HepG2 (cell line): ENCODE data around the gene MIB2. TPM values are rescaled to one million over a fixed set of nuclear protein-coding genes. Genes with fewer than 3 reads are reported as not detected.
A peak's percentile ranks its signal among the peaks of the same experiment; 100 is the strongest.

Experiments
- ATAC-seq: fragments of 200-7000 bp; cut with Tn5 transposase; 3 replicates; pipeline ENCODE4 v1.9.1; 2020; ENCODE audit warnings: mild to moderate bottlenecking, moderate library complexity
- BruUV-seq: library from RNA; stranded (reverse); fragments of 400-500 nt; replicated peaks from 2 replicates; lab custom pipeline; 2021; lab: Mats Ljungman, UMichigan
- CTCF ChIA-PET: fragments of 300-600 bp; formaldehyde crosslinking; extraction: SDS; loops from one replicate; lab custom pipeline; 2021; ENCODE audit warnings: low total read pairs, inconsistent platforms, low intra/inter-chr PET ratio; lab: Yijun Ruan, JAX
- POLR2A ChIA-PET: fragments of 350-600 bp; sonication (Branson Sonifier 250); formaldehyde crosslinking; loops from one replicate; lab custom pipeline; 2020; ENCODE audit warnings: antibody characterized with exemption, inconsistent platforms; lab: Yijun Ruan, JAX
- DNase-seq: peaks from one replicate; pipeline ENCODE4 v3.0.0-alpha.2; 2015; ENCODE audit warnings: low spot score
- FAIRE-seq: peaks from 3 replicates; lab custom pipeline; 2011; peaks lifted over from hg19 to GRCh38; lab: Jason Lieb, UNC
- H2AFZ ChIP-seq: one replicate; pipeline ENCODE4 v1.6.1; 2011; ENCODE audit warnings: low read length, inconsistent platforms
- H3K27ac ChIP-seq: fragments of 300-600 bp; 3 replicates; pipeline ENCODE4 v1.8.0; 2011; ENCODE audit warnings: mixed run types, mild to moderate bottlenecking, mixed read lengths, low read length, inconsistent platforms; ENCODE audit not compliant: insufficient read depth; ENCODE audit errors: extremely low read length
- H3K27me3 ChIP-seq, 2 experiments: fragments of 200-600 bp in 1 of 2; 2 replicates in 1 of 2; 3 replicates in 1 of 2; pipeline versions ENCODE4 v1.6.0 to v1.8.0; 2011; ENCODE audit warnings: low read length in 2 of 2, mild to moderate bottlenecking in 2 of 2, moderate library complexity in 2 of 2, inconsistent platforms in 1 of 2; ENCODE audit not compliant: insufficient read depth in 2 of 2, control insufficient read depth in 1 of 2
- H3K36me3 ChIP-seq, 2 experiments: fragments of 200-600 bp in 1 of 2; replicated peaks in 1 of 2; 2 replicates in 1 of 2; 3 replicates in 1 of 2; pipeline versions ENCODE4 v1.5.1 to v1.8.0; 2011; ENCODE audit warnings: low read length in 2 of 2, inconsistent platforms in 1 of 2; ENCODE audit not compliant: insufficient read depth in 2 of 2, control insufficient read depth in 1 of 2
- H3K4me1 ChIP-seq: 2 replicates; pipeline ENCODE4 v1.5.1; 2012; ENCODE audit warnings: low read length, inconsistent platforms; ENCODE audit not compliant: insufficient read depth
- H3K4me2 ChIP-seq: 2 replicates; pipeline ENCODE4 v1.6.0; 2011; ENCODE audit warnings: low read depth, low read length, inconsistent platforms
- H3K4me3 ChIP-seq, 3 experiments: fragments of 200-600 bp in 1 of 3; sonication (generic), shearing (Covaris generic) in 1 of 3; replicated peaks in 1 of 3; 2 replicates each; pipeline ENCODE4 v1.5.1; 2011 to 2016; ENCODE audit warnings: low read length in 3 of 3, inconsistent platforms in 2 of 3, low read depth in 2 of 3, mild to moderate bottlenecking in 2 of 3, control low read depth in 1 of 3, mixed read lengths in 1 of 3; ENCODE audit not compliant: insufficient read depth in 1 of 3
- H3K79me2 ChIP-seq: one replicate; pipeline ENCODE4 v1.6.1; 2011; ENCODE audit warnings: low read length, inconsistent platforms; ENCODE audit not compliant: insufficient read depth
- H3K9ac ChIP-seq: 2 replicates; pipeline ENCODE4 v1.6.0; 2011; ENCODE audit warnings: mild to moderate bottlenecking, low read depth, low read length, inconsistent platforms; ENCODE audit not compliant: insufficient read depth
- H3K9me3 ChIP-seq: 2 replicates; pipeline ENCODE4 v1.5.1; 2012; ENCODE audit warnings: mild to moderate bottlenecking, low read length
- H4K20me1 ChIP-seq: 2 replicates; pipeline ENCODE4 v1.6.0; 2011; ENCODE audit warnings: inconsistent platforms, mild to moderate bottlenecking, low read length, moderate library complexity; ENCODE audit not compliant: insufficient read depth
- SPEN ChIP-seq: sonication (generic); formaldehyde crosslinking; IDR thresholded peaks from 2 replicates; pipeline ENCODE4 v1.5.1; 2020; ENCODE audit warnings: low read depth, mild to moderate bottlenecking, missing genetic modification reagents
- ZNF225 ChIP-seq: sonication (generic); formaldehyde crosslinking; IDR thresholded peaks from 2 replicates; pipeline ENCODE4 v1.4.0; 2020; ENCODE audit warnings: mild to moderate bottlenecking, missing genetic modification reagents
- WGBS: methylation state at CpG from one replicate; pipeline ENCODE4 v1.1.6; 2017; ENCODE audit warnings: low lambda C conversion rate; 5-methylcytosine and 5-hydroxymethylcytosine counted together
- in situ Hi-C: cut with HindIII; loops from 2 replicates; pipeline ENCODE4 v1.10.0; 2017; ENCODE audit warnings: low pct_unique_long_range_greater_than_20kb; ENCODE audit not compliant: extremely low pct_ligation_motif_present
- intact Hi-C: fragments of 100-400 bp; cut with micrococcal nuclease; formaldehyde crosslinking; loops from one replicate; pipeline ENCODE4 v1.10.0; 2022; ENCODE audit not compliant: unreplicated experiment
- polyA plus RNA-seq, 8 experiments: library from polyadenylated mRNA; depleted of rRNA in 3 of 8; stranded (reverse) in 7 of 8; unstranded in 1 of 8; fragments of >200 nt; fragmentation: Illumina TruSeq in 4 of 8; extraction: Trizol in 4 of 8; gene quantifications; 2 replicates each; pipeline versions ENCODE4 v1.2.1 to v1.2.3, GENCODE V29; 2011 to 2016; ENCODE audit warnings: low read depth in 4 of 8, missing spikeins in 1 of 8, mixed read lengths in 1 of 8; ENCODE audit not compliant: insufficient read depth in 1 of 8
- total RNA-seq, 5 experiments: library from RNA; depleted of rRNA; stranded (reverse); fragments of >200 nt; fragmentation: Illumina TruSeq; extraction: Trizol; gene quantifications; 2 replicates each; pipeline ENCODE4 v1.2.3, GENCODE V29; 2016; ENCODE audit warnings: low read depth in 1 of 5
- TF ChIP-seq, protein P1 (sequence below): sonication (generic); formaldehyde crosslinking; IDR thresholded peaks from 2 replicates; pipeline ENCODE4 v1.4.0; 2020; ENCODE audit warnings: mild to moderate bottlenecking, missing genetic modification reagents
- TF ChIP-seq, protein P2 (sequence below): sonication (generic); formaldehyde crosslinking; IDR thresholded peaks from 2 replicates; pipeline ENCODE4 v1.8.1; 2022; ENCODE audit warnings: mild to moderate bottlenecking, missing genetic modification reagents

MIB2 gene
- total and polyA plus RNA-seq, 2 of the 13 experiments (the other 11 are each of a cell fraction or from before 2014, with no cell fraction given): 19.9 to 30.4 TPM

DNA sequence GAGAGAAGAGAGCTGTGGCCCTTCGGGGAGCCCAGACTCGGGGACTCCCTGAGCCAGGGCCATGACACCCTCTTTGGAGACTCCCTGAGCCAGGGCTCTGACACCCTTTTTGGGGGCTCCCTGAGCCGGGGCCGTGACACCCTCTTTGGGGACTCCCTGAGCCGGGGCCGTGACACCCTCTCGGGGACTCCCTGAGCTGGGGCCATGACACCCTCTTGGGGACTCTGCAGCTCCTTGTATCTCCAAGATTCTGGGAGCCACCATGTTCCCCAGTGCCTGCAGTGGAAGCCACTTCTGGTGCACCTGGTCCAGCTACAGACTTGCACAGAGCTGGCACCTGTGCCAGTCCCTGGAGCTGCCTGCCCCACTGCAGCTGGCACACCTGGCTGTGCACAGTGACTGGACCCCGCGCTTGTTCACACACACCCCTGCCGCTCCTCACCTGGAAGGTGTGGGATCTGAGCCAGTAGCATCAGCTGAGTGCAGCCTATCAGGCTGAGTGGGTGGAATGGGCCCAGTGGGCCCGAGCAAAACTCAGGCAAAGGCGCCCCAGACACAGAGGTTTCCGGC lies 36.8 kb upstream of the MIB2 start:
- ATAC-seq: no peak

More for the DNA sequence above, 36.8 kb upstream of the MIB2 start:
- ChIA-PET POLR2A (interaction anchor here (1.2 to 4.4 kb wide), 5 partner anchors 8 to 73 kb away, joined by 3 to 29 read pairs (median 4); partner anchors contain the start of gene MIB2), CTCF (no interaction called here)
- Histone ChIP-seq H3K27ac (no peak overlapping the region), H3K36me3 (no peaks in the 10 kb centered on the region), H3K27me3 (peaks cover 3 to 27% of the 10 kb centered on the region in 2 experiments; a peak in 3 of 5 replicates), H3K4me2 (peak overlapping the region; percentile 71), H3K4me1 (peaks cover 36% of the 10 kb centered on the region), H3K4me3 (peak overlapping the region in 1 of 3 experiments; percentile 16; a peak in 1 of 6 replicates), H3K9ac (no peak overlapping the region), H2AFZ (peak overlapping the region; percentile 78), H3K79me2 (peaks cover 9% of the 10 kb centered on the region), H3K9me3 (no peaks in the 10 kb centered on the region), H4K20me1 (peaks cover 2% of the 10 kb centered on the region)
- no TSS peak for BruUV-seq
- in situ Hi-C loops: loop anchor here (5.0 kb wide), 1 partner anchor 39 kb away; the partner anchor contains the start of gene MIB2
- 89% methylated on average over 10 of the region's 13 CpGs for WGBS
- no peak for FAIRE-seq
- TF ChIP-seq, protein P1, sequence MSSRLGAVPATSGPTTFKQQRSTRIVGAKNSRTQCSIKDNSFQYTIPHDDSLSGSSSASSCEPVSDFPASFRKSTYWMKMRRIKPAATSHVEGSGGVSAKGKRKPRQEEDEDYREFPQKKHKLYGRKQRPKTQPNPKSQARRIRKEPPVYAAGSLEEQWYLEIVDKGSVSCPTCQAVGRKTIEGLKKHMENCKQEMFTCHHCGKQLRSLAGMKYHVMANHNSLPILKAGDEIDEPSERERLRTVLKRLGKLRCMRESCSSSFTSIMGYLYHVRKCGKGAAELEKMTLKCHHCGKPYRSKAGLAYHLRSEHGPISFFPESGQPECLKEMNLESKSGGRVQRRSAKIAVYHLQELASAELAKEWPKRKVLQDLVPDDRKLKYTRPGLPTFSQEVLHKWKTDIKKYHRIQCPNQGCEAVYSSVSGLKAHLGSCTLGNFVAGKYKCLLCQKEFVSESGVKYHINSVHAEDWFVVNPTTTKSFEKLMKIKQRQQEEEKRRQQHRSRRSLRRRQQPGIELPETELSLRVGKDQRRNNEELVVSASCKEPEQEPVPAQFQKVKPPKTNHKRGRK: 0 out of 2 replicates have a peak, but pooled peaks have one; percentile 24
- TF ChIP-seq ZNF225 (CRISPR knock-in tag) (0 out of 2 replicates have a peak, but pooled peaks have one; percentile 30), SPEN (no peak)
- TF ChIP-seq, protein P2, sequence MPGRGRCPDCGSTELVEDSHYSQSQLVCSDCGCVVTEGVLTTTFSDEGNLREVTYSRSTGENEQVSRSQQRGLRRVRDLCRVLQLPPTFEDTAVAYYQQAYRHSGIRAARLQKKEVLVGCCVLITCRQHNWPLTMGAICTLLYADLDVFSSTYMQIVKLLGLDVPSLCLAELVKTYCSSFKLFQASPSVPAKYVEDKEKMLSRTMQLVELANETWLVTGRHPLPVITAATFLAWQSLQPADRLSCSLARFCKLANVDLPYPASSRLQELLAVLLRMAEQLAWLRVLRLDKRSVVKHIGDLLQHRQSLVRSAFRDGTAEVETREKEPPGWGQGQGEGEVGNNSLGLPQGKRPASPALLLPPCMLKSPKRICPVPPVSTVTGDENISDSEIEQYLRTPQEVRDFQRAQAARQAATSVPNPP (CRISPR knock-in tag): no peak
- intact Hi-C loops: loop anchor here (5.0 kb wide), 1 partner anchor 34 kb away; no protein-coding TSS in a partner anchor
- DNase-seq: no peak
